ENCODE results near the gene TAF11L3. TPM values are rescaled to one million over a fixed set of nuclear protein-coding genes. Genes with fewer than 3 reads are reported as not detected.
"Not testable (repeated sequence)": the region's sequence is repeated elsewhere in the genome, so short reads cannot be mapped to it uniquely, and the experiment has no call there.

TAF11L3 gene
- total RNA-seq = not detected

- not testable (repeated sequence) for DNase-seq (ENCODE audit: low spot score)
Measured at GRCh38 chr5:17518067-17518466, at the start of gene TAF11L3. Gene TAF11L3 (plus strand): TSS chr5:17518367.

- DNase-seq (ENCODE audit: low spot score) = no peak
Measured at GRCh38 chr5:17470064-17470463, 48.1 kb upstream of the TAF11L3 start.

GRCh38 chr5:17475064-17475463, 43.1 kb upstream of the TAF11L3 start:
- DNase-seq (ENCODE audit: low spot score) = not testable (repeated sequence)

GRCh38 chr5:17477043-17477442, 41.1 kb upstream of the TAF11L3 start:
- no peak for DNase-seq (ENCODE audit: low spot score)

- DNase-seq (ENCODE audit: low spot score) = no peak
Measured at GRCh38 chr5:17477573-17478265, 40.4 kb upstream of the TAF11L3 start.

- no peak for DNase-seq (ENCODE audit: low spot score)
Measured at GRCh38 chr5:17481378-17481777, 36.8 kb upstream of the TAF11L3 start.

- DNase-seq (ENCODE audit: low spot score) = no peak
Measured at GRCh38 chr5:17482790-17483189, 35.4 kb upstream of the TAF11L3 start.

GRCh38 chr5:17486464-17487173, 31.5 kb upstream of the TAF11L3 start:
- not testable (repeated sequence) for DNase-seq (ENCODE audit: low spot score)

- DNase-seq (ENCODE audit: low spot score) = no peak
Measured at GRCh38 chr5:17487174-17487512, 31.0 kb upstream of the TAF11L3 start.

- DNase-seq (ENCODE audit: low spot score) = not testable (repeated sequence)
Measured at GRCh38 chr5:17491257-17491656, 26.9 kb upstream of the TAF11L3 start.

- DNase-seq (ENCODE audit: low spot score) = no peak
Measured at GRCh38 chr5:17492770-17493169, 25.4 kb upstream of the TAF11L3 start.

GRCh38 chr5:17497446-17497845, 20.7 kb upstream of the TAF11L3 start:
- DNase-seq (ENCODE audit: low spot score) = no peak

GRCh38 chr5:17497931-17498330, 20.2 kb upstream of the TAF11L3 start, which contains the start of gene TAF11L2:
Gene TAF11L2 (plus strand): TSS chr5:17498231.
- DNase-seq (ENCODE audit: low spot score) = not testable (repeated sequence)

GRCh38 chr5:17511775-17512325, 6.3 kb upstream of the TAF11L3 start:
- no peak for DNase-seq (ENCODE audit: low spot score)

GRCh38 chr5:17517526-17517925, 641 bp upstream of the TAF11L3 start:
- DNase-seq (ENCODE audit: low spot score) = peak; percentile 65

GRCh38 chr5:17519508-17519907, 1.3 kb downstream of the TAF11L3 start:
- not testable (repeated sequence) for DNase-seq (ENCODE audit: low spot score)

- DNase-seq (ENCODE audit: low spot score) = not testable (repeated sequence)
Measured at GRCh38 chr5:17521501-17521900, 3.3 kb downstream of the TAF11L3 start, which contains the start of gene TAF11L4. Gene TAF11L4 (plus strand): TSS chr5:17521801.

- not testable (repeated sequence) for DNase-seq (ENCODE audit: low spot score)
Measured at GRCh38 chr5:17524935-17525334, 6.8 kb downstream of the TAF11L3 start, which contains the start of gene TAF11L5. Gene TAF11L5 (plus strand): TSS chr5:17525235.

- DNase-seq (ENCODE audit: low spot score) = peak; percentile 64
Measured at GRCh38 chr5:17526504-17526903, 8.3 kb downstream of the TAF11L3 start.

GRCh38 chr5:17528369-17528768, 10.2 kb downstream of the TAF11L3 start, which contains the start of gene TAF11L6:
Gene TAF11L6 (plus strand): TSS chr5:17528669.
- not testable (repeated sequence) for DNase-seq (ENCODE audit: low spot score)

Measured in ureter (tissue), 1 donor.